Stimulated activated CD4-positive, alpha-beta T cell treated with anti-CD3 and anti-CD28 coated beads, Interleukin-2, amount 100 ng/mL, for 24 hours (primary cell): Measurements from ENCODE around the gene RAB11FIP4.

ENCODE experiments used
- DNase-seq, 2 donors: peaks; one replicate each; pipeline ENCODE4 v3.0.0-alpha.2; 2020

RAB11FIP4 gene

DNA sequence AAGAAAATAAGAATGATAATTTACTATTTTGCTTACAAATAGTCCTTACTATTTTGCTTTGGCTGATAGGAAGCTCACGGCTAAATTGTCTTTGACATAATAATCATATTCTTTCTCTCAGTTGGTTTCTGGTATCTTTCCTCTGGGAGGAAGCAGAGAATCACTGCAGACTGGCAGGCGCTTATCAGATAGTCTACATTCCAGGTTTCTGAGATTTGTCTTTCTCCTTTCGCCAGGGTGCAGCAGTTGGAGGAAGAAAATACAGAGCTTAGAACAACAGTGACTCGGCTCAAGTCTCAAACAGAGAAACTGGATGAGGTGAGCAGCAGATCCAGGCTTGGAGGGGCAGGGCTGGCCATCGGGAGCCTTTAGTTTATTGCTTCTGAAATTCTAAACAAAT is 136.1 kb downstream of the RAB11FIP4 start:
- DNase-seq: no peak

DNA sequence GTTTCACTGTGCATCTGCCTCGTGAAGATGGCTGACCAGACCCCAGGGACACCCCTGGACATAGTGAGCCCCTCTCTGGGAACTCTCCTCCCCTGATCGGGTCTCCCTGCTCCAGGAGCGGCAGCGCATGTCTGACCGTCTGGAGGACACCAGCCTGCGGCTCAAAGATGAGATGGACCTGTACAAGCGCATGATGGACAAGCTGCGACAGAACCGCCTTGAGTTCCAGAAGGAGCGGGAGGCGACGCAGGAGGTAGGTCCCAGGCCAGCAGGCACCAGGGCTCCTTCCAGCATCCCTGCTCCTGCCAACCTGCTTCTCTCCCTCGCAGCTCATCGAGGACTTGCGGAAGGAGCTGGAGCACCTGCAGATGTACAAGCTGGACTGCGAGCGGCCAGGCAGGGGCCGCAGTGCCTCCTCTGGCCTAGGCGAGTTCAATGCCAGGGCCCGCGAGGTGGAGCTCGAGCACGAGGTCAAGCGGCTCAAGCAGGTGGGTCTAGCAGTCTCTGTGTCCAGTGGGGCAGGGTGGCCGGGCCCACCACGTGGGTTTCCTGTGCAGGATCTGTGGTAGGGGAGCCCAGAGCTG is 136.9 kb downstream of the RAB11FIP4 start:
- DNase-seq: no peak

DNA sequence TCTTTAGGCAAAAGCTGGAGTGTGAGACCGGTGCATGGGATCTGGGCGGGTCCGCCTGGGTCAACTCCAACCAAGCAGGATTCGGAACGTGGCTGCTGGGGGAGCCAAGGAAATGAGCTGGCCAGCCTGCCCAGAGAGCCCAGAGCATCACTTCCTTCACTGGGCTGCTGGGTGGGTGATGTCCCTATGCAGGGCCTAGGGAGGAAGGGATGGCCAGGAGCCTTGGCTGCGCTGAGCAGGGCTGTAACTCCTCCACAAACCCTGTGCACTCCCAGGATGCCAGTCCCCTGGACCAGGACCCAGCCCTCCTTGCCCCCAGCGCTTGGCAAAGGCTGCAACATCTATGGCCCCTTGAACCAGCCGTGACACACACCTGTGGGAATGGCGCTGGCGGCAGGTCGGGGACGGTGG is 138.4 kb downstream of the RAB11FIP4 start:
- DNase-seq: no peak

DNA sequence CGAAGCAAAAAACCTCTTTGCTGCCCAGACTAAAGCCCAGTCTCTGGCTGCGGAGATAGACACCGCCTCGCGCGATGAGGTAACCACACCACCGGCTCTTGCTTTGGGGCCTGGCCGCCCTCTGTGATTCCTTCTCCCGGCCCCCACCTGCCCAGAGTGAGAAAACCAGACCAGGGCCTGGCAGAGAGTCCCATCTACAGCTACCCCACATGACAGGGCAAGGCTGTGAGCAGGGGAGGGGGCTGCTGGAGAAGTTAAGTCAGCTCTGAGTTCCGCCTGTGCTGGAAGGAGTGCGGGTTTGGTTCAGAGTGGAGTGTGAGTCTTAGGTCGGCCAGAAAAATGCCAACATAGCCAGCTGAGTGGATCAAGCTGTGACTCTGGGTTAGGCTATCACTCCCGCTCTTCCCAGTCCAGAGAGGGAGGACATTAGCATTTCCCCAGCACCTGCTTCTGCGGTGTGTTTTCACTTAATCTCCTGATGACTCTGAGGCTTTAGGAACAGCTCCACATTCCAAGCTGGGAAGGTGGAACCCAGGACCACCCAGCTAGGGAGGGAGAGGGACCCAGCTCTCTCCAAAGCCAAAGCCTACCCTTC is 139.0 kb downstream of the RAB11FIP4 start:
- no peak for DNase-seq

DNA sequence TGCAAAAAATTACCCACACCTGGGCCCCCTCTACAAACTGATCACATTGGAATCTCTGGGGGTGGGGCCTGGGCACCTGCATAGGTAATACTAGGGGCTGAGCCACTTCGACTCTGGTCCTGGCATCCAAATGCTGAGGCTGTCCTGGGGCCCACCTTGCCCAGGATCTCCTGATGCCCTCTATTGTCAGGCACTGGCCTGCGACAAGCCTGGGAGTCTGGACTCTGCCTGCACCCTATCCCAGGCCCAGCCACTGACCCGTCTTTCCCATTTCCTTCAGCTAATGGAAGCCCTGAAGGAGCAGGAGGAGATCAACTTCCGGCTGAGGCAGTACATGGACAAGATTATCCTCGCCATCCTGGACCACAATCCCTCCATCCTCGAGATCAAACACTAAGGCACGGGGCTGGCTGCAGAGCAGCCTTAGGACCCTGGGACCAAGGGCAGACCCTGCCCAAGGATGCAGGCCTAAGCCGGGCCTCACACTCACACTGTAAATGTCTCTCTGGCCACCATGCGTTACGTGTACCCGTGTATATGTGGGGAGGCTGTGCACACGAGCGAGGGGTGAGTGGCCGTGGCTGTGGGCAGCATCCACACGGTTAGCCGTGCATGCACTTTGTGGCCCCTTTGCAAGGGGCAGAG is 140.0 kb downstream of the RAB11FIP4 start:
- no peak for DNase-seq

DNA sequence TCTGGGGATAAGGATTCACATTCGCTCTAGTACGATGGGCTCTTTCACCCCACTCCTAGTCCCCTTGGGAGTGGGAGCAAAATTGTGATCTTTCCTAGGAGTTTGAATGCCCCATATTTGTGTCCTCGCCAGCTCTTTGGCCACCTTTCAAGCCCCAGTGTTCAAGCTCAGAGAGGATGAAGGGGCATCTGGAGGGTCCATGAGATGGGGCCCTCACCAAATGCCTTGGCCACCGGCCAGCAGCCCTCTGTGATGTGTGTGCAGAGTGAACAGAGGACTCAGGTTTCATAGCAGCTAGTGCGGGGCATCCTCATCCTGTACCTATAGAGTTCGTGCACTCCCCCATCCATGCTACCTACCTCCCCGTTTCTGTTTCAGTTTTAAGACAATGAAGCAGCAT is 140.6 kb downstream of the RAB11FIP4 start:
- DNase-seq: no peak

DNA sequence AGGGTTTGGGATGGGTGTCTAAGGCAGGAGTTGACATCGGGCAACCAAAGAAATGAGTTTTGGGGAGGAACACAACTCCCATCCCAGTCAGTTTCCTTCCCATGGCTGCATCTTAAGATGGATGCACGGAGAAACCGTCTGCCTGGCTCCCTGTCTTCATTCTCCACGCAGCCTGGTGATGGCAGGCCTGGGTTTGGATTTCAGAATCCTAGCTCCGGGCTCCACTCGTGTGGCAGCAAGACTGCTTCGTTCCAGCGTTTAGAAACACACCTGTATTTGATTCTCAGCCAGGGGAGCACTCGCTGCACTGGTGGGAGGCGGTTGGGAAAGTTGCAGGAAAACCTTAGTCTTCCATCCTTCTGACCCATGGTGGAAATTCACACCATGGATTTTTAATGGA is 141.1 kb downstream of the RAB11FIP4 start:
- DNase-seq: no peak

DNA sequence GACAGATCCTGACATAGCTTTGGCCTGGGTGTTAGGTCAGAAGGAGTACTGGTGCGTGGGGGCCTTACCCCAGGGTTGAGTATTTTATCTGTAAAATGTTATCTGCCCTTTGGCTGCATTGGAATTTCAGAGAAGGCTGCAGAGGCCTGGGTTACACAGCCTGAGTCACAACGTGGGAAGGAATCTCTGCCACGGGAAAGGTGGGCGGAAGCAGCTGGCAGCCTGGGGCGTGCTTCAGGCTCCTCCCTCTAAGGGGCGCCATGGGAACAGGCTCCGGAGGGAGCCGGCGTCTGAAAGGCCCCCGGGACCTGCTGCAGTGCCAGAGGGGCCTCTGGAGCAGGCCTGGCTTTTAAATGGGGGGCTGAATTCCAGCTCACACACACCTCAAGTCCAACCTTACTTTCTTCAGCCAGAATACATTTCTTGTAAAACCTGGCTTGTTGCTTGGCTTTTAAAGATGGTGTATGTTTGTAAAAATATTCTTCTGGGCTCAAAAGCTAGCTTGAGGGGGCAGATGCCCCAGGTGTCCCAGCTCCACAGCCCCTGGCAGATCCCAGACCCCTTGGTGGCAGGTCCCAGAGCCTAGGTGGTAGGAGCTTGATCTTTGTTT is 142.2 kb downstream of the RAB11FIP4 start:
- DNase-seq: peak; percentile 52 to 57

DNA sequence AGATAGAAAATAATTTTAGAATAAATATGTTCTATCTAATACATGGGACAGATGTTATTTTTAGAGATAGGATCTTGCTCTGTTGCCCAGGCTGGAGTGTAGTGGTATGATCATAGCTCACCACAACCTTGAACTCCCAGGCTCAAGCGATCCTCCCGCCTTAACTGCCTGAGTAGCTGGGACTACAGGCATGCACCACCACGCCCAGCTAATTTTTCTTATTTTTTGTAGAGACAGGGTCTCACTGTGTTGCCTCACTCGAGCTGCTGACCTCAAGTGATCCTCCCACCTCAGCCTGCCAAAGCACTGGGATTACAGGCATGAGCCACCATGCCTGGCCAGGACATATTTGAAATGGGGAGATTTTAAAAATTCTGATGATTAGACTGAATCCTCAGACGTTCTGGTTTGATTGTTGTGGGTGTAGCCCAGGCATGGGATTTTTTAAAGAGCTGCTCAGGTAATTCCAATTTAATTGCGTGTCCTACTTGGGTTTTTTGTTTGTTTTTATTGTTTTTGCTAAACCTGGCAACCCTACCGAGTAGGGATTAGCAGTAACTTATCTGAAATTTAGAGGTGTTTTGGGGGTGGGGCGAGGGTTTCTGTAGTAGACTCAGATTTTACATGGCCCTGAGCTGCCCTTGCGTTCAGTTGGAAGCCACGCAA is 142.9 kb downstream of the RAB11FIP4 start:
- DNase-seq: no peak

DNA sequence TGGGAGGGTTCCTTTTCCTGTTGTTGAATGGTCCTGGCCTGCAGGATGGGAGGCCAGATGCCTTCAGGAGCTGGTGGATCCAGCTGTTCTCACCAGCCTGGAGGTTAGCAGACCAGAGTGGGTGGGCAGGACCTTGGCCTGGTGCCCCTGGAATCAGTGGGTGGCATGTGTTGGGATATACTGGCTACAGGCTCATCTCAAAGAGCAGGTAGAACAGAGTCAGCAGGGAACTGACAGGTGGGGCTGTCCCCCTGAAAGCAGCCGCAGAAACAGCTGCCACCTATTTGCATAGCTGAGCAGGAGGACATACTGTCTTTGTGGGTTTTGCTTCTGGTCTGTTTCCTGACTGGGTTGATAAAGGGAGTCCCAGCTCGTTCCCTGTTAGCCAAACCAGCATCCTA is 144.1 kb downstream of the RAB11FIP4 start:
- DNase-seq: peak; percentile 31 to 40

DNA sequence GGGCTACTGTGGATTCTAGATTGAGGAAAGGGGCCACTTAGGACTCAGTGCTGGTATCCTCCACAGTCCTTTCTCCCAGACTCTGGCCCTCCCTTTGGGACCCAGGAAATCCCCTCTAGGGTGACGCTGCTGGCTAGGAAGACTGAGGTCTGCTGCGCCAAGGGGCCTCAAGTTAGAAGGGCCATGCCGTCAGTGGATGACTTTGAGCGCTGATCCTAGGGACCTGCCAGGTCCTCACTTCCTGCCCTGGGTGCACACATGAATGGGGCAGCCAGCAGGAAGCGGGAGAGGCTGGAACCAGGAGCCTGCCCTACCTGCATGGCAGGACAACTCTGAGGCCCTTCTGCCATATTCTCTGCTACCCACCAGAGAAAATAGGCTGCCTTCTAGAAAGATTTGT is 145.0 kb downstream of the RAB11FIP4 start:
- DNase-seq: no peak

DNA sequence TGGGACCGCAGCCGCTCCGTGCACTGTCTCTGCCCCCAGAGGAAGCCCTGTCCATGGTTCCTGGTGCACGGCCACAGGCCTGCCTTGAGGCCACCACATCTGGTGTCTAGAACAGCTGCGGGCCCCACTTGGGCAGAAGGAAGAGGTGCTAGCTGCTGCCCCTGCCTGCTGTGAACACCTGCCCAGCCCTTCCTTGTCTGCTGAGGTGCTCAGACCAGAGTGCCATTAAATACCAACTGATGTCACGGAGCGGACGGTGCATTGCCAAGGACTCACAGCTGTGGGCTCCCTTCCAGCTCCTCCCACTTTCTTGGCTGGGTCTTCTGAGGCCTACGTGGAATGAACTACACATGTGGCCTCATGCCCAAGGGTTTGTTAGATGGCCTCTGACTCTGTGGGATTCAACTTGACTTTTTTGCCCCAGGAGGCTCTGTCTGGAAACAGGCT is 146.1 kb downstream of the RAB11FIP4 start:
- no peak for DNase-seq

DNA sequence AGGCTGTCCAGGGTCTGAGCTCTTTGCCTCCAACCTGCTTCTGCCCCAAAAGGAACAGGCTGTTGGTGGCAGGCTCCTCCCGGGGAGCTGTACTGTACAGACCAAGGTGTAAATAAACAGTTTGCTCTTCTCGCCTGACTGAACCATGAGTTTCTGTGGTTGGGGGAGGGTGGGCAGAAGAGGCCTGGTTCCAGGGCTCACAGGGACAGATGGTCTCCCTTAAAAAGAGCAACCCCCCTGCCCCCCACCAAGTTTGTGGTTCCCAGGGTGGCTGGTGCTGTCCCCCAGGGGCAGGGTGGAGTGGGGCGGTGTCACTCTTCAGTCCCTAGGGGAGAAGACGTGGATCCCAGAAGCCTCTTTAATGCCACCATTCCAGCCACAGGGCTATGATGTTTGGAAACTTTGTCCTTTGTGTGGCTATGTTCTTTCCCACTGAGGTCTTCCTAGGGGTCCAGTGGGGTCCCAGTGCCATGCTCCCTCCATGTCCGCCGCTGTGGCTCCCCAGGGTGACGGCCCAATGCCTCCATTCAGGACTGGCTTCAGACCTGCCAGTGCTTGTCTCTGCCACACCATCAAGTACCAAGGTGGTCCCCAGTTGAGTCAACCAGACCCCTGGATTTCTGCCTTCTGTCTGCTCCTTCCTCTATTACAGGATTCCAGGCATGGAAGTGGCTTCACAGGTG is 146.7 kb downstream of the RAB11FIP4 start:
- DNase-seq: no peak

DNA sequence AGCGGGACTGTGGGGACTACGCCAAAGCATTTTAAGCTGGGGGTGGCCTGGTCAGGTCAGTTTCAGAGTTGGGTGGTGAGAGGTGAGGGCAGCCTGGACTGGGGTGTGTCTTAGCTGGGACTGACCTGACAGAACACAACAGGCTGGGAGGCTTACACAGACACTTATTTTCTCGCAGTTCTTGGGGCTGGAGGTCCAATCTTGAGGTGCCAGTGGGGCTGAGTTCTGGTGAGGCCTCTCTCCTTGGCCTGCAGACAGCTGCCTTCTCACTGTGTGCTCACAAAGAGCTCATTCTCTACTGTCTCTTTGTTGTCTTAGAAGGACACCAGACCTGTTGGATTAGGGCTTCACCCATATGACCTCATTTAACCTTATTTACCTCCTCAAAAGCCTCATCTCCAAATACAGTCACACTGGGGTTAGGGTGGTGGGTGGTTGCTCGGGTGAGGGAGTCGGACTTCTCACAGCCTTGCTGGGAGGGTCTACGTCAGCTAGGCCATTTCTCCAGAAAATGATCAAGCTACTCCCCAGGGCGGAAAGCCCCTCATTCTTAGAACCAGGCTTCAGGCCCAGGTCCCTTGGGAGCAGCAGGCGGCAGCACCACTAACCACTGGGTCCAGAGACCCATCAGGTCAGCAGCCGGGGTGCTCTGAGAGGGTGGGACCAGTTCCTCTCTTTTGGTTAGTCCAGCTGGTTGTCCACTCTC is 149.3 kb downstream of the RAB11FIP4 start:
- DNase-seq: no peak

DNA sequence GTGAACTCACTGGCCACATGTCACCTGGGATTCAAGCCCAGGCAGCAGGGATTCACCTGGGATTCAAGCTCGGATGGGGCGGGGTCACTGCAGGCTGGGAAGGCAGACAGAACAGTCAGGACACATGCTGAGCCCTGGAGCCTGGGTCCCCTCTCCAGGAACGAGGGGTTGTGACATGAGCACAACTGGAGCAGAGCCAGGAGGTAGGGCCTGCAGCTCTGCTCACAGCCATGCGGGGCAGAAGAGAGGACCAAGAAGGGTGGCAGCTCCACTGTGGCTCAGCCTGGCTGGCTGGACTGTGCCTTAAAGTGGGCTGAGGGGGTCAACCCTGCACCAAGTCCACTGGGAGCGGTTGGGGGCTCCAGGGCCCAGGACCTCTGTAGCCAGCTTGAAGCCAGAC is 150.1 kb downstream of the RAB11FIP4 start:
- DNase-seq: no peak

DNA sequence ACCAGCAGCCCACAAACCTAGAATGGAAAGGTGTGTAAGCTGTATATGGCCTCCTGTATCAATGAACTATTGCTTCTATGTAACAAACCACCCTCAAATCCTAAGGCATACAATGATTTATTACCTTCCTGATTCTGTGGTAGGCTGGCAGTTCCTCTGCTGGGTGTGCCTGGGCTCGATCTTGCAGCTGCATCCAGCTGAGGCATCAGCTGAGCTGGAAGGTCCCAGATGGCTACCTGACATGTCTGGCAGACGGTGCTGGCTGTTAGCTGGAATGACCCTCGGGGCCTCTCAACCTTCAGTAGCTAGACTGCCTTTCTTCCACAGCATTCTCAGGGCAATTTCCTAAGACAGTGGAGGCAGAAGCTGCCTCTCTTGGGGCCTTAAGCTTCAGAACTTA is 152.7 kb downstream of the RAB11FIP4 start:
- no peak for DNase-seq

DNA sequence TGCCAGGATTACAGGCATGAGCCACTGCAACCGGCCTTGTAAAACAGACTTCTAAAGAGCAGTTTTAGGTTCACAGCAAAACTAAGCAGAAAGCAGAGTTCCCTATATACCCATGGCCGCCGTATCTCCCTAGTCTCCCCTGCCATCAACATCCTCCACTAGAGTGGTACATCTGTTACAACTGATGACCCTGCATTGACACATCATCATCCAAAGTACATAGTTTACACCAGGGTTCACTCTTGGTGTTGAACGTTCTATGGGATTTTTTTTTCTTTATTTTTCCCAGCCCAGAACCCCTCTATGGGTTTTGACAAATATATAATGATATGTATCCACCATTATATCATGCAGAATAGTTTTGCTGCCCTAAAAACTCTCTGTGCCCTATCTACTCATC is 155.2 kb downstream of the RAB11FIP4 start:
- no peak for DNase-seq

DNA sequence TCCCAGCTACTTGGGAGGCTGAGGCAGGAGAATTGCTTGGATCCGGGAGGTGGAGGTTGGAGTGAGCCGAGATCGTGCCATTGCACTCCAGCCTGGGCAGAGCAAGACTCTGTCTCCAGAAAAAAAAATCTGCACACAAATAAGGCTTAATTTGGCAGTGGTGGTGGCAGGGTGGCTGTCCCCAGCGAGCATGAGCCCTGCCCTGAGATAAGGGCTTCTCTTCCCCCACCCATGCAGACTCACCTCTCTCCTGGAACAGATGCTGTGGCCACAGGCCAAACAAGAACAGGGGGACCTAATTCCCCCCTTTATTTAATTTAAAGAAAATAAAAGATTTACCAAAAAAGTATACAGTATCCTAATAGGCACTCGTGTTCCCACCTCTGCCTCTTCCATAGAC is 157.2 kb downstream of the RAB11FIP4 start:
- no peak for DNase-seq

DNA sequence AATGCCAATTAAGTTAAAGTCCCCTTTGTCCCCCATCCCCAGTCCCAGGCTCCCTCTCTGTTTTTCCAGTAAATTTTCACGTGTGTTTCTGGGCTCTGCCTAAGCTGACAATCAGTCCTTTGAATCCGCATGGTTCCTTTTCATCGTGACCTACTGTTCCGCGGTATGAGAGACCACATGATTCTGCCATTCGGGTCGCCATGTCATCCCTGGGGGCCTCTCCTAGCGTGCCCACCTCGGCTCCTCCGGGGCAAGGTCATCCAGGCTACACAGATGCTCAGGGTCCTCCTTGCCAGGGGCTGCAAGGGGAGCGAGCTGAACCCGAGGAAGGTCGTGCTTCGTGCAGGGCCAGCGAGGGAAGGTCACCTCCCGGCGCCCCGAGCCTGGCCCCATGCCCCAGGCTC is 157.6 kb downstream of the RAB11FIP4 start:
- DNase-seq: no peak

DNA sequence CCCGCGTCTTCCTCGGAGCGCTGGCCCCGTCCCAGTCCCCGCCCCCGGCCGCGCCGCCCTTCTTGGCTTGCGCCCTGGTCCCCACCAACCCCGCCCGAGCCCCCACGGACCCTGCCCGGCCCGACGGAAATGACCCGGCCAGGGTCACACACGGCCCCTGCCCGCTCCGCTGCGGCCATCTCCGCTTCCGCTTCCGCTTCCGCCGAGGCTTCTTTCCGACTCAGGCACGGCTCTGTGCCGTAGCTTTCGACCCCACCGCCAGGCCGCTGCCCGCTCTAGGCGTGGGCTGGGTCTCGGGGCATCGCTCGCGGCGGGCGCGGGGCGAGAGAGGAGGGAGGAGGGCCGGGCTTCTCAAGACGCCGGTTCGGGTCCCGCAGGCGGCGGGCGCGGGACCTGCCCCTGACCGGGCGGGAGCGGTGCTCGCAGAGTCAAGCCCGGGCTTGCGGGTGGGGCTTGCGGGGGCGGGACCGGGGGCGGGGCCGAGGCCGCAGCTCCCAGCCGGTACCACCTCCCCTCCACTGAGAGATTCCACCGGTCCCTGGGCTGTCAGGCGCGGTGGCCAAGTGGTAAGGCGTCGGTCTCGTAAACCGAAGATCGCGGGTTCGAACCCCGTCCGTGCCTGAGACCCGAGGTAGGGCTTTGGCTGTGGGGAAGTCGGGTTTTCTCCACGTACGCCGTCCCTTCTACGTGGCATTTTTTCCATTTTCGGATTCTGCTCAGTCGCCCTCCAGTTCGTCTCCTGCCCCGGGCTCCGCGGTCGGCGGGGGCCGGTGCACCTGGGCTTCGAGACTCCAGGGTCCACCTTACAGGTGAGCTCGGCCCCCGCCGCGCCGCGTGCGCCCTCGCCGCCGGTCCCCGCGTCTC is 158.3 kb downstream of the RAB11FIP4 start:
- peak; percentile 97 to 99 for DNase-seq

DNA sequence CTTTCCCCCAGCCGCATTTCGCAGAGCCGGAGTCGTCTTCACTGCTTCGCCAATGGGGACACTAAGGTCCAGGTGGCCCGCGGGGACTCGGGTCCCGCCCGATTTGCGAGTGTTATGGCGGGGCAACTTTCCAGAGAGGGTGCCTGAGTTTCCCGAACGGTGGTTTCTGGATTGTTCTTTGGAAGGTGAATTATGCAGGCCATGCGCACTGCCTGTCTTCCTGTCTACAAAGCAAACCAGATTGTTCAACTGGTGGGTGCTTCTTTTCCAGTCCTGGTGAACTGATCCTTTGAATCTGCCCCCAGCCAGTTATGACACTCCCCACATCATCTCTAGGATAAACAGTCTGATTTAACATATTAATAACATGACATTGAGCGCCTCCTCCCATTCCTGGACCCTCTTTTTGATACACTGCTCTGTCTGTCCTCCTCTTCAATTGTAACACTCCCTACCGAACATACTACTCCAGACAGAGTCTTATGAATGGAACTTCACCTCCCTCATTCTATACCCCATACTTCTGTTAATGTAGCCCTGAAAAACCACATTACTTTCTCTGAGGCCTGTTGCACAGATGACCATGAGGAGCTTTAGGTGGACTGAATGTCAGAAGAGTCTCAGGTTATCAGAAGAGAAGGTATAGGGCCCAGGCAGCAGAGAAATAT is 159.0 kb downstream of the RAB11FIP4 start:
- no peak for DNase-seq
